T-helper 1 cell treated with Interleukin-12 subunit alpha and Interleukin-12 subunit beta and Interleukin-4 antibody, amounts not matched to agents 30 μg/mL and 1 μg/mL, for 36 hours (primary cell): ENCODE data around the gene ZMYM2.
A peak's percentile ranks its signal among the peaks of the same experiment; 100 is the strongest.

Experiments used
- H3K27ac Mint-ChIP-seq: one replicate; pipeline ENCODE4 v1.8.0; 2021; ENCODE audit warnings: mild to moderate bottlenecking, mixed read lengths
- H3K27me3 Mint-ChIP-seq: one replicate; pipeline ENCODE4 v1.8.0; 2021; ENCODE audit warnings: low read depth, mixed read lengths
- H3K36me3 Mint-ChIP-seq: one replicate; pipeline ENCODE4 v1.8.0; 2021; ENCODE audit warnings: low read depth, mixed read lengths
- H3K4me1 Mint-ChIP-seq: one replicate; pipeline ENCODE4 v1.8.0; 2021; ENCODE audit warnings: low read depth, mixed read lengths
- H3K4me3 Mint-ChIP-seq: one replicate; pipeline ENCODE4 v1.8.0; 2021; ENCODE audit warnings: mild to moderate bottlenecking, moderate library complexity, mixed read lengths
- H3K9me3 Mint-ChIP-seq: one replicate; pipeline ENCODE4 v1.8.0; 2021; ENCODE audit warnings: mixed read lengths

ZMYM2 gene

DNA sequence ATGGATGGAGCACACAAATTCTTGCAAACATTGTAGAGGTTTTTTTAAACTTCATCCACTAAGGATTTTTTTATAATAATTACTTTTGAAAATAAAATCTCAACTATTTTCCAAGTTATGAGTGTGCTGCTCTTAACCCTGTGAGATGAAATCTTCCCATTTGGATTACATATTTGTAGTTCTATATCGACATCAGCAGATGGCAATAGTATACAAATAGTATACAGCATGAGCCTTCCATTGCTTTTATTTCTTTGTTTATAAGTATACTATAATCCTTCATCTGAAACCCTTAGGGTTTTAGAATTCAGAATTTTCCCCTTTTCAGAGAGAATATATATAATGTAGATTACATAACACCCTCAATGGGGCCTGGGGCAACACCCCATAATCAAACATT is 131.8 kb downstream of the ZMYM2 start:
- H3K36me3 Mint-ChIP-seq = peaks cover 11% of the 10 kb centered on the region
- H3K9me3 Mint-ChIP-seq = no peaks in the 10 kb centered on the region
- H3K4me1 Mint-ChIP-seq = no peaks in the 10 kb centered on the region
- no peak overlapping the region for H3K27ac Mint-ChIP-seq
- no peak overlapping the region for H3K4me3 Mint-ChIP-seq
- H3K27me3 Mint-ChIP-seq = no peaks in the 10 kb centered on the region

DNA sequence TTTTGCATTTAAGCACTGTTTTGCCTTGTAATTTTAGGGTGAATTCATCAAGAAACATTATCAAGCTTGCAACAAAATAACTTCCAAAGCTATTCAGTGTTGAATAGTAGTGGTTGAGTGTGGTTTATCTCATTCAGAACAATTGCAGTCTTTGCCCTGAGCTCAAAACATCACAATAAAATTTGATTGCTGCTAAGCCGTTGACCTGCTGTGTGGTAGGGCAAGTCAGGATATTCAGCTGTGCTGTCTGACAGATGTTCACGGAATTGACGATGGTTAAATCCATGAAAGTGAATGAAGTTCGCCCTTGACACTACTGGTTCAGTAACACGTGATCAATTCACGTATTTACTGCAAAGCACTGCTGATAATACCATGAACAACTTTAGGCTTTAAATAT is 135.4 kb downstream of the ZMYM2 start:
- H3K36me3 Mint-ChIP-seq = no peaks in the 10 kb centered on the region
- H3K9me3 Mint-ChIP-seq = no peaks in the 10 kb centered on the region
- H3K4me3 Mint-ChIP-seq = no peak overlapping the region
- H3K4me1 Mint-ChIP-seq = no peaks in the 10 kb centered on the region
- no peak overlapping the region for H3K27ac Mint-ChIP-seq
- H3K27me3 Mint-ChIP-seq = peaks cover 13% of the 10 kb centered on the region

DNA sequence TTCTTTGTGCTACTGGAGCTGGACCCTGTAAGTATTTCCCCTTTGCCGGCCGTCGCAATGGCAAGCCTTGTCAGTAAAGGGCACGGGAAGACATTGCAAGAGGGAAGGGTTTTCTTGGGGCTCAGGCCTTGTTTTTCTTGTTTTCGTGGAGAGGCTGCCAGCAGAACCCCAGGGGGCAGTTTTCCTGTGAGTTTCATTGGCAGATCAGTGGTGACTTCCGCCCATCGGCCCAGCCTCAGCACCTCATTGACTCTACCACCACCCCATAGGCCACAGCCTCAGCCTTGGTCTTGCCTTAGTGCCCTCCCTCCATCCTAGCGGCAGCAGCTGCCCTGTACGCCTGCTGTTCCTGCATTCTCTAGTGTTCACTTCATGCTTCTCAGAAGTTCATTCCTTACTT is 140.8 kb downstream of the ZMYM2 start:
- no peak overlapping the region for H3K4me3 Mint-ChIP-seq
- H3K4me1 Mint-ChIP-seq = no peaks in the 10 kb centered on the region
- no peaks in the 10 kb centered on the region for H3K36me3 Mint-ChIP-seq
- H3K27me3 Mint-ChIP-seq = peaks cover 48% of the 10 kb centered on the region
- no peak overlapping the region for H3K27ac Mint-ChIP-seq
- no peaks in the 10 kb centered on the region for H3K9me3 Mint-ChIP-seq

GRCh38 chr13:20101467-20102316 is 143.2 kb downstream of the ZMYM2 start:
- no peaks in the 10 kb centered on the region for H3K36me3 Mint-ChIP-seq
- H3K27ac Mint-ChIP-seq = no peak overlapping the region
- no peaks in the 10 kb centered on the region for H3K4me1 Mint-ChIP-seq
- peaks cover 54% of the 10 kb centered on the region for H3K27me3 Mint-ChIP-seq
- no peaks in the 10 kb centered on the region for H3K9me3 Mint-ChIP-seq
- H3K4me3 Mint-ChIP-seq = no peak overlapping the region

- no peak overlapping the region for H3K27ac Mint-ChIP-seq
- H3K36me3 Mint-ChIP-seq = no peaks in the 10 kb centered on the region
- no peaks in the 10 kb centered on the region for H3K4me1 Mint-ChIP-seq
- H3K9me3 Mint-ChIP-seq = no peaks in the 10 kb centered on the region
- no peak overlapping the region for H3K4me3 Mint-ChIP-seq
- peaks cover 61% of the 10 kb centered on the region for H3K27me3 Mint-ChIP-seq
Observed at GRCh38 chr13:20102525-20103180, 144.1 kb downstream of the ZMYM2 start.

GRCh38 chr13:20105161-20105689 is 146.7 kb downstream of the ZMYM2 start:
- Mint-ChIP-seq H3K4me1 (no peaks in the 10 kb centered on the region), H3K27me3 (peaks cover 48% of the 10 kb centered on the region), H3K36me3 (no peaks in the 10 kb centered on the region), H3K9me3 (no peaks in the 10 kb centered on the region), H3K27ac (no peak overlapping the region), H3K4me3 (no peak overlapping the region)

DNA sequence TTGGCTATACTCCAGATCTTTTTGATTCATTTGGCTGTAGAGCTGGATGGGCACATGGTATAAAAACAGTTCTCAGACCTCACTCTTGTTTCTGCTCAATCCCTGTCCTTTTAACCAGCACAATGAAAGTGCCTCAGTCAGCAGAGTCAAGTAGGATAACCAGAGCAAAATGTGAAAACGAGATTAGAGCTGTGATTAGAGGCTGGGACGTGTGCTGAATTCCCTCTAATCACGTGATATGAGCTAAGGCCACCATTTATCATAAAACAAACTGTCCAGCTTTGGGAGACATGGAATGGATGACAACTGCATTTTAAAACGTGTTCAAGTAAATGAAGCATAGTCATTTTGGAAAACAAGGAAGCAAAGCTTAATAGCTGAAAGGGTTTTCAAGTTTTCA is 148.2 kb downstream of the ZMYM2 start:
- H3K9me3 Mint-ChIP-seq = no peaks in the 10 kb centered on the region
- no peaks in the 10 kb centered on the region for H3K4me1 Mint-ChIP-seq
- no peak overlapping the region for H3K27ac Mint-ChIP-seq
- no peak overlapping the region for H3K4me3 Mint-ChIP-seq
- H3K27me3 Mint-ChIP-seq = peaks cover 36% of the 10 kb centered on the region
- no peaks in the 10 kb centered on the region for H3K36me3 Mint-ChIP-seq

DNA sequence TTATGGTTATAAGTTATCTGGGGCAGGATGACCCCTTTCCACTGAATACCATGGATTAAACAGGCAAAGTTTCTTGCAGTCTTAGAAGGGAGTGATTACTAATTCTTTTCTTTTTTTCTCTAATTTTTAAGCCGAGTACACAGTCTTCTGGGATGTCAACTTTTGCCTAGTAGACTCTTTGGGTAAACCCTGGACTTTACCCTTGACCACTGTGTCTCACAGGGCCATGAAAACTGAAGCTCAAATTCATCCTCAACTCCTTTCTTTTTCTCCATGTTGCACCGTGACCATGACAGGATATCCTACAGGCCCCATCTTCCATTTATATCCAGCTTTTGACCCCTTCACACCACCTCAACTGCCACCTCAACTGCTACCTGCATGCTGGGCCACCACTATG is 150.5 kb downstream of the ZMYM2 start:
- Mint-ChIP-seq H3K36me3 (no peaks in the 10 kb centered on the region), H3K27me3 (peaks cover 24% of the 10 kb centered on the region), H3K27ac (no peak overlapping the region), H3K4me1 (no peaks in the 10 kb centered on the region), H3K4me3 (no peak overlapping the region), H3K9me3 (no peaks in the 10 kb centered on the region)

DNA sequence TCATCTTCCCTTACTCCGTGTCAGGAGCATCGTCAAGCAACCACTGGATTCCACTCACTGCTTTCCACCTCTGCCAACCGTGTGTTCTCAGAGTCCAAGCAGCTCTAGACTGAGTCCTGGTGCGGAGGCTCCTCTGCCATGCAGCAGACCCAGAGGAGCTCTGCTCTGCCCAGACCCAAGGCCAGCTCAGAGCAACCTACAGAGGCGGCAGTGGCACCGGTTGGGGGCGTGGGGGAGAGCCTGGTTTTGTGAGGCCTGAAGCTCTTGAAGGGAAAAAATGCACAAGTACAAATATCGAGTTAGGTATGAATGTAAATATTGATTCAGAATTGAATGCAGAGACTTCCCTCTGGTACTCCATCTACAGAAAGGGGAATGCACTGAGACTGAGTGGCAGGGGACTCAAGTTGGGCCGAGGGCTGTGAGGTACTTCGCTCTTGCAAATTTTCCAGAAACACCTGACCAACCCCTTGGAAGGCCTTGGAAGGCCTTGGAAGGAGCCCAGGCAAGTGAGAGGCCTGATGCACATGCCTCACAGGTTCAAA is 155.6 kb downstream of the ZMYM2 start:
- Mint-ChIP-seq H3K9me3 (no peaks in the 10 kb centered on the region), H3K4me3 (no peak overlapping the region), H3K27ac (no peak overlapping the region), H3K27me3 (peaks cover 2% of the 10 kb centered on the region), H3K36me3 (no peaks in the 10 kb centered on the region), H3K4me1 (peaks cover 4% of the 10 kb centered on the region)

DNA sequence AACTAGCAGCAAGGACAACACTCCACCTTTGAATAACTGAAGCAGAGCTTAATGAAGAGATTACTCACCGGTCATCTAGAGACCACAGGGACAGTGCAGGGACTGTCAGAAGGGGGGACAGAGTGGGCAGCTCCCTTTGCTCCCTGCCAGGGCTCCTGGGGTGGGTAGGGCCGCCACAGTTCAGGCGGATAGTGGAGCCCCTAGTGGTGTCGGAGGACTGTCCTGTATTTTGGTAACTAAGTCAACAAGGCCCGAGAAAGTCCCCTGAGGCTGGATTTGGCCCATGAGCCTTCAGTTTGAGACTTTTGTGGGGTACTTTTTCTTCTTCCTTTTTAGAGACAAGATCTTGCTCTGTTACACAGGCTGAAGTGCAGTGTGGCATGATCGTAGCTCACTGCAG is 157.7 kb downstream of the ZMYM2 start:
- Mint-ChIP-seq H3K4me1 (peaks cover 16% of the 10 kb centered on the region), H3K27ac (no peak overlapping the region), H3K9me3 (no peaks in the 10 kb centered on the region), H3K36me3 (no peaks in the 10 kb centered on the region), H3K4me3 (no peak overlapping the region), H3K27me3 (no peaks in the 10 kb centered on the region)

GRCh38 chr13:20118268-20119140 is 160.0 kb downstream of the ZMYM2 start:
- no peak overlapping the region for H3K27ac Mint-ChIP-seq
- H3K4me3 Mint-ChIP-seq = peak overlapping the region; percentile 76
- no peaks in the 10 kb centered on the region for H3K9me3 Mint-ChIP-seq
- no peaks in the 10 kb centered on the region for H3K36me3 Mint-ChIP-seq
- peaks cover 16% of the 10 kb centered on the region for H3K4me1 Mint-ChIP-seq
- H3K27me3 Mint-ChIP-seq = peaks cover 5% of the 10 kb centered on the region

DNA sequence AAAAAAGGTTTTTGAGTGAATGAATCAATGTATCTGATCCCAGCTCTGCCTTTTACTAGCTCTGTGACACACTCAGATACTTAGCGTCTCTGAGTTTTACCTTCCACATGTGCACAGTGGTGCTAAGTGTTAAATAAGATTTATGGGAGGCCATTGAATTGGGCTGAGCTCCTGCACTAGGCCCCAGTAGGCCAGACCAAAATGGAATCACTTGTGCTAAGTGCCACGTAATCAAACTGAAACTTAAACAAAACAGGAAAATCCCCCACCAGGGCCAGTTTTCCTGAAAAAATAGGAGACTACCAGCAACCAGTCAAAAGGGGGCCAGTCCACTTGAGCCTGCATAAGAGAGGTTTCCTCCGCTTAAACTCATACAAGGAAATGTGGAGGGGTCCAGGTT is 161.4 kb downstream of the ZMYM2 start:
- Mint-ChIP-seq H3K27ac (no peak overlapping the region), H3K9me3 (no peaks in the 10 kb centered on the region), H3K4me1 (peaks cover 16% of the 10 kb centered on the region), H3K4me3 (peak overlapping the region; percentile 76), H3K36me3 (no peaks in the 10 kb centered on the region), H3K27me3 (peaks cover 13% of the 10 kb centered on the region)

GRCh38 chr13:20121159-20121525 is 162.6 kb downstream of the ZMYM2 start:
- H3K27ac Mint-ChIP-seq = peak overlapping the region; percentile 10
- peaks cover 16% of the 10 kb centered on the region for H3K4me1 Mint-ChIP-seq
- H3K36me3 Mint-ChIP-seq = no peaks in the 10 kb centered on the region
- peak overlapping the region; percentile 34 for H3K4me3 Mint-ChIP-seq
- no peaks in the 10 kb centered on the region for H3K9me3 Mint-ChIP-seq
- peaks cover 22% of the 10 kb centered on the region for H3K27me3 Mint-ChIP-seq

- H3K4me3 Mint-ChIP-seq = no peak overlapping the region
- H3K9me3 Mint-ChIP-seq = no peaks in the 10 kb centered on the region
Observed at GRCh38 chr13:20124303-20124702, 165.8 kb downstream of the ZMYM2 start.

More at GRCh38 chr13:20124303-20124702, 165.8 kb downstream of the ZMYM2 start:
- Mint-ChIP-seq H3K36me3 (no peaks in the 10 kb centered on the region), H3K27me3 (peaks cover 28% of the 10 kb centered on the region), H3K27ac (no peak overlapping the region), H3K4me1 (peaks cover 11% of the 10 kb centered on the region)
